Measurements from ENCODE around the gene FAM13B.
"Not testable (repeated sequence)": the region's sequence is repeated elsewhere in the genome, so short reads cannot be mapped to it uniquely, and the experiment has no call there.

Gene FAM13B

GRCh38 chr5:137960141-137960540, 72.7 kb downstream of the FAM13B start:
- no peak for DNase-seq

GRCh38 chr5:137959488-137959887, 73.4 kb downstream of the FAM13B start:
- DNase-seq: no peak

GRCh38 chr5:137957948-137958347, 74.9 kb downstream of the FAM13B start:
- DNase-seq: no peak

- no peak for DNase-seq
These were observed 78.6 kb downstream of the FAM13B start for GRCh38 chr5:137954131-137954879.

- DNase-seq: no peak
These were observed 87.1 kb downstream of the FAM13B start for GRCh38 chr5:137945825-137946224.

- DNase-seq: not testable (repeated sequence)
These were observed 88.6 kb downstream of the FAM13B start for GRCh38 chr5:137944280-137944679.

GRCh38 chr5:137939331-137939730, 93.5 kb downstream of the FAM13B start:
- no peak for DNase-seq

- DNase-seq: no peak
These were observed 94.1 kb downstream of the FAM13B start for GRCh38 chr5:137938751-137939143.

GRCh38 chr5:137937994-137938750, 94.7 kb downstream of the FAM13B start:
- DNase-seq: no peak

- DNase-seq: no peak
These were observed 97.2 kb downstream of the FAM13B start for GRCh38 chr5:137935694-137936093.

GRCh38 chr5:137935190-137935589, 97.7 kb downstream of the FAM13B start:
- no peak for DNase-seq

- DNase-seq: no peak
These were observed 99.4 kb downstream of the FAM13B start for GRCh38 chr5:137933491-137933911.

- DNase-seq: no peak
These were observed 100.1 kb downstream of the FAM13B start for GRCh38 chr5:137932800-137933199.

GRCh38 chr5:137923856-137924255, 109.0 kb downstream of the FAM13B start:
- DNase-seq: no peak

- no peak for DNase-seq
These were observed 110.9 kb downstream of the FAM13B start for GRCh38 chr5:137921931-137922330.

- DNase-seq: no peak
These were observed 116.0 kb downstream of the FAM13B start for GRCh38 chr5:137916923-137917322.

GRCh38 chr5:137914758-137915157, 118.1 kb downstream of the FAM13B start:
- no peak for DNase-seq

- no peak for DNase-seq
These were observed 130.3 kb downstream of the FAM13B start for GRCh38 chr5:137902408-137903133.

GRCh38 chr5:137901011-137901817, 131.7 kb downstream of the FAM13B start:
- DNase-seq: no peak

- DNase-seq: no peak
These were observed 133.4 kb downstream of the FAM13B start for GRCh38 chr5:137899493-137899892.

- no peak for DNase-seq
These were observed 136.3 kb downstream of the FAM13B start for GRCh38 chr5:137896560-137896959.

GRCh38 chr5:137894586-137894985, 138.3 kb downstream of the FAM13B start:
- DNase-seq: no peak

- no peak for DNase-seq
These were observed 141.0 kb downstream of the FAM13B start for GRCh38 chr5:137891849-137892248.
